ENCODE results near the gene UCHL3.
A peak's percentile ranks its signal among the peaks of the same experiment; 100 is the strongest.

DNA sequence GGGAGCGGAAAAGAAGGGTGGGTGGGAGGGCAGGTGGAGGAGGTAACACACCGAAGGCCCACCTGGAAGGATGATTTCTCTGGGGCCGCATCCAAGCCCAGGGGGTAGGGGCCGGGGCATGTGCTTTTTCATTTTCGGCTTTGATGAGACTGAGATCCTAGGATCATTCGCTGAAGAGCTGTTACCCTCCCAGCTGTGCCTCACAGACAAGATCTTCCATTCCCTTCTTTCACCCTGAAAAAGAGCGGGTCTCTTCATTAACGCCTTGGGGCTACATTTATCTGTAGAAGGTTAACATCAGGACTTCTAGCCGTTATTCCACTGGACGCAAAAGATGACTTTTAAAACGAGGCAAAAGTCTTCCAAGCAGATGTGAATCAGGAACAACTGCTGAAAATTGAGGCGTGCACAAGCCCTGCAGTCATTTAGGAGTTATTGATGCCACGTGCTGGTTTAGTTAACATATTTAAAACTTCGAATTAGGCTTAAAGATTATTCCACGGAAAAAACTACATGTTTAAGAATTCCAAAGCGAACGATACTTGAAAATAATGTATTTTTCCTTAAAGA lies 87.7 kb downstream of the UCHL3 start:
- TF ChIP-seq, protein P1, sequence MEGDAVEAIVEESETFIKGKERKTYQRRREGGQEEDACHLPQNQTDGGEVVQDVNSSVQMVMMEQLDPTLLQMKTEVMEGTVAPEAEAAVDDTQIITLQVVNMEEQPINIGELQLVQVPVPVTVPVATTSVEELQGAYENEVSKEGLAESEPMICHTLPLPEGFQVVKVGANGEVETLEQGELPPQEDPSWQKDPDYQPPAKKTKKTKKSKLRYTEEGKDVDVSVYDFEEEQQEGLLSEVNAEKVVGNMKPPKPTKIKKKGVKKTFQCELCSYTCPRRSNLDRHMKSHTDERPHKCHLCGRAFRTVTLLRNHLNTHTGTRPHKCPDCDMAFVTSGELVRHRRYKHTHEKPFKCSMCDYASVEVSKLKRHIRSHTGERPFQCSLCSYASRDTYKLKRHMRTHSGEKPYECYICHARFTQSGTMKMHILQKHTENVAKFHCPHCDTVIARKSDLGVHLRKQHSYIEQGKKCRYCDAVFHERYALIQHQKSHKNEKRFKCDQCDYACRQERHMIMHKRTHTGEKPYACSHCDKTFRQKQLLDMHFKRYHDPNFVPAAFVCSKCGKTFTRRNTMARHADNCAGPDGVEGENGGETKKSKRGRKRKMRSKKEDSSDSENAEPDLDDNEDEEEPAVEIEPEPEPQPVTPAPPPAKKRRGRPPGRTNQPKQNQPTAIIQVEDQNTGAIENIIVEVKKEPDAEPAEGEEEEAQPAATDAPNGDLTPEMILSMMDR (IDR thresholded peaks at IDR 0.05) = no peak
- TF ChIP-seq EZH2 (IDR thresholded peaks at IDR 0.05) (peak; percentile 40), EZH2phosphoT487 (IDR thresholded peaks at IDR 0.05) (peak; percentile 9)

Data from neural progenitor cell (in vitro differentiated cells).